ENCODE data around the gene GTF3A. TPM values are rescaled to one million over a fixed set of nuclear protein-coding genes. Genes with fewer than 3 reads are reported as not detected.

The GTF3A gene
- total RNA-seq, 4 donors from 2014 or later: 181 to 263 (median 206) TPM

DNA sequence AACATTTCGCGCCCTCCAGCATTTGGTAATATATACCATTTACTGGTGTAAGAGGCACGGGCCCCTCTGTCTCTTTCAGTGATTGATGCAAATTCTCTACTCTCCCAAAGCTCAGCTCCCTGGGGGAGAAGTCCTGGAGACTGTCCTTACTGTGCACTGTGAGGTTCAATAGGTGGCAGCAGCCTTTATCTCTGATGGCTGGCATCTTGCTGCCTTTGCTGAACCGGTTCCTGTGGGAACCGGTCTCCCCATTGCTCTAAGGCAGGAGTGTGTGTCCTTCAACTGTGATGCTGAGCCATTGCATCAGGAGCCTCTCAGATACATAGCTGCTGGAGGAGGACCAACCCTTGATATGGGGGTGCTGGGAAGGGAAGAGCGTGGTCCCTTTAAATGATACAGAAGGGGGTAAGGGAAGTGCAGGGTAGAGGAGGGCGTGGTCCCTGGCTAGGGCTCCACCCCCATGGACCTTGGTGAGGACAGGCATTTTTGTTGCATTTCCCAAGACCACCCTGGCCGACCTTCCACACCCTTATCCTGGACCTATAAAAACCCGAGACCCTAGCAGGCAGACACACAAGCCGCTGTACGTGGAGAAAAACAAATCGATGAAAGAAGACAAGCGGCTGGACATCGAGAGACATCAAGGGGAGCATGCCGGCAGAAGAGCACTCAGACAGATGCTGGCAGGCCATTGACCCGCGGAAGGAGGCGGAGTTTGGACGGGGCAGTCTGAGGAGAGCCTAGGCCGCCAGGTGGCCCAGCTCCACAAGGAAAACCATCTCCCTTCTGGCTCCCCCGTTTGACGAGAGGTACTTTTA, 41.1 kb upstream of the GTF3A start:
- TF ChIP-seq, protein P1, sequence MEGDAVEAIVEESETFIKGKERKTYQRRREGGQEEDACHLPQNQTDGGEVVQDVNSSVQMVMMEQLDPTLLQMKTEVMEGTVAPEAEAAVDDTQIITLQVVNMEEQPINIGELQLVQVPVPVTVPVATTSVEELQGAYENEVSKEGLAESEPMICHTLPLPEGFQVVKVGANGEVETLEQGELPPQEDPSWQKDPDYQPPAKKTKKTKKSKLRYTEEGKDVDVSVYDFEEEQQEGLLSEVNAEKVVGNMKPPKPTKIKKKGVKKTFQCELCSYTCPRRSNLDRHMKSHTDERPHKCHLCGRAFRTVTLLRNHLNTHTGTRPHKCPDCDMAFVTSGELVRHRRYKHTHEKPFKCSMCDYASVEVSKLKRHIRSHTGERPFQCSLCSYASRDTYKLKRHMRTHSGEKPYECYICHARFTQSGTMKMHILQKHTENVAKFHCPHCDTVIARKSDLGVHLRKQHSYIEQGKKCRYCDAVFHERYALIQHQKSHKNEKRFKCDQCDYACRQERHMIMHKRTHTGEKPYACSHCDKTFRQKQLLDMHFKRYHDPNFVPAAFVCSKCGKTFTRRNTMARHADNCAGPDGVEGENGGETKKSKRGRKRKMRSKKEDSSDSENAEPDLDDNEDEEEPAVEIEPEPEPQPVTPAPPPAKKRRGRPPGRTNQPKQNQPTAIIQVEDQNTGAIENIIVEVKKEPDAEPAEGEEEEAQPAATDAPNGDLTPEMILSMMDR (IDR thresholded peaks at IDR 0.05; ENCODE audit: low read depth): no peak

DNA sequence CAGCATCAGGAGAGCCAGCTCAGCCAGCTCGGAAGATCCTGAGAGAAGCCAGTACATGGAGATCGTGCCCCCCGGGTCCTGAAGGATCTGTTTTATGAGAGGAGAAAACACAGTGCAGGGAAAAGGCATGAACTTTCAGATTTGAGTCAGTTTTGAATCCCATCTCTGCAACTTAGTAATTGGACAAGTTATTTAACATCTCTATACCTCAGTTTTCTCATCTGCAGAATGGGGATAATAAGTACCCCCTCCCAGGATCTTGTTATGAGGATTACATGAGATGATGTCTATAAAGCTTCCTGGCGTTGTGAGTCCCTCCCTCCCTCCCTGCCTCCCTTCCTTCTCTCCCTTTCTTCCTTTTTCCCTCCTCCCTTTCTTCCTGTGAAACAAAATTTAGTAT, 40.1 kb upstream of the GTF3A start:
- TF ChIP-seq, protein P1 (IDR thresholded peaks at IDR 0.05; ENCODE audit: low read depth): no peak

DNA sequence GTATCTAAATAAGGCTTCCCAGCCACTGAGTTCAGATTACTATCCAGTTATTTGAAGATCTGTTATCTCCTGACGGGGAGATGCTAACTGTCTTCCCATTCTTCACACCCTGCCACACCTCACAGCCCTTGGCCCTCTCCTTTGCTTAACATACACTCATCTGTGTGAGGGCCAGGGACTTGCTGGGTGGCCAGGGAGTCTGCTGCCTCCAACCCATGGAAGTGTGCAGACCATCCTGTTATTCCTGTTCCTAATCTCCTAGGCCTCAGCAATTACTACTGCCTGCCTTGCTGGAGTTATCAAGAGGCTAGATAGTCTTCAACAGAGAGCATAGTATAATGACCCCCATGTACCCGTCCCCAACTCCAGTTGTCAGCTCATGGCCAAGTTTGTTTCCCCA, 36.2 kb upstream of the GTF3A start:
- TF ChIP-seq, protein P1 (IDR thresholded peaks at IDR 0.05; ENCODE audit: low read depth): no peak

DNA sequence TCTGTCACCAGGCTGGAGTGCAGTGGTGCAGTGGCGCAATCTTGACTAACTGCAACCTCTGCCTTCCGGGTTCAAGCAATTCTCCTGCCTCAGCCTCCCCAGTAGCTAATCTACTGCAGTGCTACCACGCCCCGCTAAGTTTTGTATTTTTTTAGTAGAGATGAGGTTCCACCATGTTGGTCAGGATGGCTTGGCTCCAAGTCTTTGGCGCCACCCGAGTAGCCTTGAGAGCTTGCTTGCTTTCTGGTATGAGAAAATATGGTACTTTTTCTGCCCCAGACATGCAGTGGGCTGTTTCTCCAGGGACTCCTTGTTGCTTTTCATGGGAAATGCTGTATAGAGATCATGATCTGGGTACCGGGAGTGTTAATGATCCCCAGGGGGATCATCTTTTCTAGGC, 34.5 kb upstream of the GTF3A start:
- TF ChIP-seq, protein P1 (IDR thresholded peaks at IDR 0.05; ENCODE audit: low read depth): no peak

DNA sequence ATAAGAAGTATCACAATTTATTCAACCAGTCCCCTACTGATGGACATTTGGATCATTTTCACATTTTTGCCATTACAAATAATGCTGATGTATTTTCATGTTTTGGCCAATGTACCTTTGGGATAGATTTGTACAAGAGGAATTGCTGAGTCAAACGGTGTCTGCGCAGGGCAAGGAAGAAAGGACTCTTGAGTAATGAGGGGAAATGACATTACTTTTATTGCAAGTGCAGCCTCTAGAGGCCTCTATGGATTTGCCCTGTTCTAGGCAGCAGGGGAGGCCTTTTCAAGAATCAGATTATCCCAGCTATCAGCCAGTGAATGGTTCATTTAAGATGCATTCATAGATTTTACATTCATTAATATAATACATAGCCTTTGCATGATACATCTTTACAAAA, 32.9 kb upstream of the GTF3A start:
- TF ChIP-seq, protein P1 (IDR thresholded peaks at IDR 0.05; ENCODE audit: low read depth): no peak

DNA sequence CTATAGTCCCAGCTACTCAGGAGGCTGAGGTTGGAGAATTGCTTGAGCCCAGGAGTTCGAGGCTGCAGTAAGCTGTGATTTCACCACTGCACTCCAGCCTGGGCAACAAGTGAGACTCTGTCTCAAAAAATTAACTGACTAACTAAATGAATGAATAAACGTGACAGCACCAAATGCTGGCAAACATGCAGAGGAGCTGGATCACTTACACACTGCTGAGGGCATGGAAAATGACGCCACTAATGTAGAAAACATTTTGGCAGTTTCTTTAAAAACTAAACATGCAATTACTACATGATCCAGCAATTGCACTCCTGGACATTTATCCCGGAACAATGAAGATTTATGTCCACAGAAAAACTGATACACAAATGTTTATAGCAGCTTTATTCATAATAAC, 31.3 kb upstream of the GTF3A start:
- TF ChIP-seq, protein P1 (IDR thresholded peaks at IDR 0.05; ENCODE audit: low read depth): no peak

DNA sequence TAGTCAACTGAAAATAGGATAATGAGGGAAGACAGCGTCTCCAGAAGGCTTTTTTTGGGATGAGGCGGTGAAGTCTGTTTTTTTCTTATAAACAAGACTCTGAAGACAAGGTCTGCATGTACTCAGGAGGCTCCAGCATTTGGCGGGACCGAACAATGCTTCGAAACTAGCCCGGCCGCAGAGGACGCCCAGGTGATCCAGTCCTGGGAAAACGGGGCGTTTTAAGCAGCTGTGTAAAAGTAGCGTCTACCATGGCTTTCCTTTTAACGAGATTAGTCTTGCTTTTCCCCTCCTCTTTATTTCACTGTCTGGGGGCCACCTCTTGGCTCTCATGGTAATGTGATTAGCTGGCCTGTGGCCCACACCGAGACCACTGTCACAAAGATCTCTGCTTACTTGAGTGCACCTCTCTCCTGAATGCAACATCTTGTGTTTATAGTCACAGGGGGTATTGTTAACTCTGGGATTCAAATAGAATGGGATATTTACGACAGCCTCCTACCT, 29.4 kb upstream of the GTF3A start:
- TF ChIP-seq, protein P1 (IDR thresholded peaks at IDR 0.05; ENCODE audit: low read depth): no peak
